AG20443 (cell line): Measurements from ENCODE around the gene NUBP1.
"Not testable (repeated sequence)": the region's sequence is repeated elsewhere in the genome, so short reads cannot be mapped to it uniquely, and the experiment has no call there.

Experiments used
- DNase-seq: peaks from one replicate; pipeline ENCODE4 v3.0.0; 2012; ENCODE audit warnings: low spot score, mixed read lengths

Gene NUBP1

GRCh38 chr16:10743610-10744369 lies at the start of gene NUBP1:
TSS of gene NUBP1 (plus strand) at chr16:10743842. CDS start at chr16:10743864, 22 bp downstream.
- DNase-seq = peak; percentile 98

GRCh38 chr16:10693889-10694288 lies 49.8 kb upstream of the NUBP1 start:
- DNase-seq = no peak

DNA sequence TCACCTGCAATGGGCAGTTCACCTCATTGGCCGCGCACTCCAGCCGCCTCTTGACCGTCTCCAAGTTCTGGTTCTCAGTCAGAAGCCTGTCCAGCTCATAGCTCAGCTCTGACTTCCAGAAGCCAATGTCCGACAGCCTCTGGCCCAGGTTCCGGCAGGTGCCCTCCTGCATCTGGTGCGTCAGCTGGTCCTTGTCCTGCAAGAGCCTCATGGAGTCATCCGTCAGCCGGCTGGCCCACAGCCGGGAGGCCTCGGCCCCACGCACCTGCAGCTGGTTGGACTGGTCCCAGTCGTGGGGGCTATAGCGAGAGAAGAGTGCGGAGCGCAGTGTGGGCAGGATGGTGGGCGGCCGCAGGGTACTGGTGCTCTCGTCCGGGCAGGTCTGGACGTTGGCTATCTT lies 49.3 kb upstream of the NUBP1 start:
- no peak for DNase-seq

- DNase-seq = no peak
Observed at GRCh38 chr16:10694830-10695229, 48.8 kb upstream of the NUBP1 start, which contains the start of gene TEKT5. TSS of gene TEKT5 (minus strand) at chr16:10694930. CDS start at chr16:10694873, 57 bp downstream.

GRCh38 chr16:10699756-10700155 lies 43.9 kb upstream of the NUBP1 start:
- no peak for DNase-seq

- DNase-seq = no peak
Observed at GRCh38 chr16:10708969-10709368, 34.7 kb upstream of the NUBP1 start.

- DNase-seq = no peak
Observed at GRCh38 chr16:10728003-10728887, 15.4 kb upstream of the NUBP1 start.

DNA sequence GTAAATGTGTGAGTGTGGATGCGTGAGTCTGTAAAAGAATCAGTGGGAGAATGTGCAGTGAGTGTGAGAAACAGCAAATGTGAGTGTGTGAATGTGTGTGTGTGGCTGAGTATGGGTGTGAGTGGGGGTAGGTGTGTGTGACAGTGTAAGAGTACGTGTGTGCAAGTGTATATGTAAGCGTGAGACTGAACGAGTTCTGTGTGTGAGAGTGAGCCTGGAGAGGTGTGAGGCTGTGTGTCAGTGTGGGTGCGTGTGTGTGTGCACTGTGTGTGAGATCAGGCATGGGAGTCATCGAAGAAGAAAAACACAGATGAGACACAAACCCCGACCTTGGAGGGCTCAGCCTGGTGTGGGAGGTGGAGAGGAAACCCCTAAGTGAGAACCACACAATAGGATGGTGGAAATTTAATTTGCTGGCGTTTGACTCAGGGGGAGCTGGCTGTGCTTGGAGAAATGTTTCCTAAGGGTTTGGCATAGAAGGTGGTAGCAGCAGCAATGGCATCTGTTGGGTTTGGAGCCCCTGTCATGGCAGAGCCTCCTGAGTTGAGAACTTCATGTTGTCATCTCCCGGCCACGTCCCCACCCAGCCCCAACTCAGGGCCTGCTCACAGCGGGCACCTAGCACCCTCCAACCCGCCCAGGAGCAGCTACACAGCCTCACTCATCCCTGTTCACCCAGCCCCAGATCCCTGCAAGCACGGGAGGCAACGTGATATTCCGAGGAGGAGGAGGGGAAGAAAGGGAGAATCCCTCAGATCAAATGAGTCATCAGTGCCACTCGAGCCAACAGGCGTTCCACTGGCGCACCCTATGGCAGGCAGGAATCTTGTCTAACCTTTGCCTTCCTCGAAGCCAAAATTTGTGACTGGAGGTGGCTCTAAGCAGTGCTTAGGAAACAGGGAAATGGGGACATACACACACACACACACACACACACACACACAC lies 14.3 kb upstream of the NUBP1 start:
- DNase-seq = peak; percentile 71

GRCh38 chr16:10731790-10732189 lies 11.9 kb upstream of the NUBP1 start:
- no peak for DNase-seq

DNA sequence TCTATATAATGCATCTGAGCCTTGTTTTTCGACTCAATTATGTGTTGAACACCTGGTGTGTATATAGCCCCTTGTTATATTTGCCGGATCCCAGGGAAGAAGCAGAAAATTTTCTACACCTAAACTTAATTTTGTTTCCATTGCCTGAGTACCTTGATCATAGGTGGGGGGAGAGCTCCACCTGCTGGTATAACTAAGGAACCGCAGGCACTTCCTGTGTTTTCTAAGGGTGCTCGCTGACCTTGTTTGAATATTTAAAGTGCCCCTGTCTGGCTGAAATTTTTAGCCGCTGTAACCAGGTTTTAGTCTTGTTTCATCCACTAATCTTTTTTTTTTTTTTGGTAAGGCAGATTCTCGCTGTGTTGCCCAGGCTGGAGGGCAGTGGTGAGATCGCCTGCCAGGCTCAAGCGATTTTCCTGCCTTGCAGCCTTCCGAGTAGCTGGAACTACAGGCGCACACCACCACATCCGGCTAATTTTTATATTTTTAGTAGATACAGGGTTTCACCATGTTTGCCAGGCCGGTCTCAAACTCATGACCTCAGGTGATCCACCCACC lies 6.5 kb upstream of the NUBP1 start:
- DNase-seq = peak; percentile 80

GRCh38 chr16:10738231-10739077 lies 5.2 kb upstream of the NUBP1 start:
- DNase-seq = peak; percentile 20

DNA sequence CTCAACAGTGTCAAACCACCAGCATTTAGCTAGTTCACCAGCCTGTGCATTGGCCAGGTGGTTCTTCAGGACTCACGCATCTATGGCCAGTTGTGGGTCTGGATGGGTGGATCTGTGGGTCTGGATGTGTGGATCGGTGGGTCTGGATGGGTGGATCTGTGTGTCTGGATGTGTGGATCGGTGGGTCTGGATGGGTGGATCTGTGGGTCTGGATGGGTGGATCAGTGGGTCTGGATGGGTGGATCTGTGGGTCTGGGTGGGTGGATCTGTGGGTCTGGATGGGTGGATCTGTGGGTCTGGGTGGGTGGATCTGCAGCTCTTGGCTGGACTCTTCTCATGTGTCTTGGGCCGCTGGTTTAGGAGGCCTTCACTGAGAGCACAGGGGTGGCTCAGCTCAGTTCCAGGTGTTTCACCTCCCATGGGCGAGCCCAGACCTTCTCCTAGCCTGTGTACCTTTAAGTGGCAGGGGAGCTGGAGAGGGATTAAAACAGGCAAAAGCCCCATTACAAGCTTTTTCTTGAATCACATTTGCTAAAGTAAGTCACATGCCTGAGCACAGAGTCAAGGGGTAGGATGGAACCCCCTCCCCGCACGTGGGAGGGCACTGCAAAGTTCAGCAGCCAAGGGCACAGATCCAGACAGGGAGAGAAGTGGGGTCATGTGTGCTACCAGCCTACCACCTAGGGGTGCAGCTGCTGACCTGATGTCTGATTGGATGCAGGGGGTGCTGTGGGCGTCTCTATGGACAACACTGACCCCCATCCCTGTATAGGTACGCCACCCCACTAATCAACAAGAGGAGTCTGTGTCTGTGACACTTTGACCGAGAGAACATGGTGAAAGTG lies 3.4 kb upstream of the NUBP1 start:
- no peak for DNase-seq

- no peak for DNase-seq
Observed at GRCh38 chr16:10740845-10741208, 2.8 kb upstream of the NUBP1 start.

DNA sequence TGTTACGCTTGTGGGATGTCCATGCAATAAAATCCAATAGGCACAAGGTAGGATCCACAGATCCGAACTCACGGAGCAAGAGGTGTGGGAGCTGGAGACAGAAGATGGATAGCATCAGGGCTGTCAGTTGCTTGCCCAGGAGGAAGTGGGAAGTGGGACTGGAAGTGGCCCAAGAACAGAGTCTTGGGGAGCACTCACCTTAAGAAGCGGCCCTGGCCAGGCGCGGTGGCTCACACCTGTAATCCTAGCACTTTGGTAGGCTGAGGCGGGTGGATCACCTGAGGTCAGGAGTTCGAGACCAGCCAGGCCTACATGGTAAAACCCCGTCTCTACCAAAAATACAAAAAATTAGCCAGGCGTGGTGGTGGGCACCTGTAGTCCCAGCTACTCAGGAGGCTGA lies 2.4 kb upstream of the NUBP1 start:
- DNase-seq = not testable (repeated sequence)

DNA sequence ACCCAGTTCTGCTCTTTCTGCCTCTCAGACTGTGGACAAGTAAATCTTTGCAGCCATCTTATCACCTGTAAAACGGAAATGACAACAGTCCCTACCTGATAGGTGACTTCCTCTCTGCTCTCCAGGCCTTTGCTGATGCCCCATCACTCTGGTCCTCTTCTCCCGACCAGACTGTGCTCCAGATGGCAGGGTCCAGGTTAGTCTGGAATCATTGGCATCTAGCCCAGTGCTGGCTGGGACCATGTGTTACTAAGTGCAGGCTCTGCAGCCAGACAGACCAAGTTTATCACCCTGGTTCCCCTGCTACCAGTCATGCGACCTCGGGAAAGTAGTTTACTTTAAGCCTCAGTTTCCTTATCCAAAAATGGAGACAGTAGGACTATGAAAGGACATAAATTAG lies 1.8 kb upstream of the NUBP1 start:
- no peak for DNase-seq

DNA sequence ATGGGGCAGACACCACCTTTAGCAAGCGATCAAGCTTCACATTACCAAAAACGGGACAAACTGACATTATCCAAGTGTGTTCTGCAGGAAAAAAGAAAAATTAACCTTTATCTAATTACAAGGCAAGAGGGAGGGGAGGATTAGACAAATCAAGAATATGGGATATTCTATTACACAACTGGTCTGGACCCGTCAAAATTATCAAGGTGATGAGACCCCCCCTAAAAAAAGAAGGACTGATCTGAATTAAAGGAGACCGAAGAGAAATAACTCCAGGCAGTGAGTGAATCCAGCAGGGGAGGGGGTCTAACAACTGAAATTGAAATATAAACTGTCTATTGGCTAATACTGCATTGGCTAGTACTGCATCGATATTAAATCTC lies 424 bp upstream of the NUBP1 start:
- no peak for DNase-seq

DNA sequence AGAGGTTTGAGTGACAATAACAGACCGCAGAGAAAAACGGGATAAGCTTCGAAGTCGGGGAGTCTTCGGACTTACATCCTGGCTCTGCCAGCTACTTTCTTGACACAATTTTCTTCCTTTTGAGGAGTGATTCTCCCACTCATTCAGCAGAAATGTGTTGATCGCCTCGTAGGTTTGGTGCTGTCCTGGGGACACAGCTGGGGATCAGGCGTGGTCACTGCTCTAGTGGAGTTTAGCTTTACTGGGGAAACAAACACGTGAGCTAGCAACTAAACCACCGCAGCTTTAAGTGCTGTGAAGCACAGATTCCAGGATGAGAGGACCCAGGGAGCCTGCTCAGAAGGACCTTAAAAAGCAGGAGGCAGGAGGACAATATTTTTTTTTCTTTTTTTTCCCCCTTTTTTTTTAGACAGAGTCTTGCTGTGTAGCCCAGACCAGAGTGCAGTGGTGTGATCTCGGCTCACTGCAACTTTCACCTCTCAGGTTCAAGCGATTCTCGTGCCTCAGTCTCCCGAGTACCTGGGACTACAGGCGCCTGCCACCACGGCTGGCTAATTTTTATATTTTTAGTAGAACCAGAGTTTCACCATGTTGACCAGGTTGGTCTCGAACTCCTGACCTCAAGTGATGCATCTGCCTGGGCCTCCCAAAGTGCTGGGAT lies 858 bp downstream of the NUBP1 start:
- DNase-seq = peak; percentile 68

DNA sequence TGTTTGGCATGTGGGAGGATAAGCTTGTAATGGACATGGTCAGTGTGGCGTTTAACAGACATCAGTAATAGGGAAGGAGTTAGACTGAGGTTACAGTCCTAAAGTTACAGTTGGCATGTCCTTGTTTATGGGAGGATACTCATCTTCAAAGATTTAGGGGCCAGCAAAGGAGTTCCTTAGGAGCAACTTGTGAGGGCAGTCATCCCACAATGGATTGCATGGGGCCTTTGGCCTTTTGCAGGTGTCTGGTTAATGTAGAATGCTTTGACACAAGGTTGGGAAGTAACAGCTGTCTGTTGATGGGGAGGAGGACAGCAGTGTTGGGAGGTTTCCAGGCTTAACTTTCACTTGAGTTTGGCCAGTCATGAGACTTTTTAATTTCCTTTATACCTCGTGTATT lies 2.2 kb downstream of the NUBP1 start:
- no peak for DNase-seq

DNA sequence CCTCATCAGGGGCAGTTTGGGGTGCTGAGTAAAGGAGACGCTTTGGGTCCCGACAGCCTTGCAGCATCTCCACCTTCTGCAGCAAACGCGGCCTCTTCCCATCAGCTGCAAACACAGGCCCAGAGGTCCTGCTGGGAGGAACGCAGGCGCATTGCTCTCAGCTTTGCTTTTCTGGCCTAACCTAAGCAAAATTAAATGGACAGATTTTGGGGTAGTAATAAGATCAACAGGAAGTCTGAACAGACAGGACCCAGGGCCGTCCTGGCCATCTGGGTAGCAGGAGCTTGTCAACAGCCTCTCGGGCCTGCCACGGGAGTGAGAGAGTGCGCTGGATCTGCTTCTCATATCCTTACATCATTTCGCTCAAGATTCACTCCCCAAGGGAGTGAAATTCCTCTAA lies 7.2 kb downstream of the NUBP1 start:
- DNase-seq = no peak
